ENCODE measurements around the gene ZNF333.
"Not testable (repeated sequence)": the region's sequence is repeated elsewhere in the genome, so short reads cannot be mapped to it uniquely, and the experiment has no call there.

The ZNF333 gene

GRCh38 chr19:14700711-14701375, 11.0 kb downstream of the ZNF333 start:
- DNase-seq, result no peak

- no peak for DNase-seq
Observed at GRCh38 chr19:14703833-14704232, 14.0 kb downstream of the ZNF333 start.

GRCh38 chr19:14704450-14704849, 14.6 kb downstream of the ZNF333 start:
- no peak for DNase-seq

GRCh38 chr19:14715841-14716240, 26.0 kb downstream of the ZNF333 start:
- DNase-seq, result no peak

GRCh38 chr19:14718522-14719116, 28.8 kb downstream of the ZNF333 start:
- DNase-seq, result no peak

- DNase-seq, result no peak
Observed at GRCh38 chr19:14719162-14719561, 29.3 kb downstream of the ZNF333 start.

- DNase-seq, result no peak
Observed at GRCh38 chr19:14722127-14722526, 32.3 kb downstream of the ZNF333 start.

- no peak for DNase-seq
Observed at GRCh38 chr19:14728595-14728994, 38.7 kb downstream of the ZNF333 start.

- DNase-seq, result no peak
Observed at GRCh38 chr19:14731200-14731599, 41.4 kb downstream of the ZNF333 start.

- no peak for DNase-seq
Observed at GRCh38 chr19:14732510-14732909, 42.7 kb downstream of the ZNF333 start.

- DNase-seq, result no peak
Observed at GRCh38 chr19:14733574-14733973, 43.7 kb downstream of the ZNF333 start.

GRCh38 chr19:14735915-14736314, 46.1 kb downstream of the ZNF333 start:
- DNase-seq, result no peak

GRCh38 chr19:14746886-14747285, 57.0 kb downstream of the ZNF333 start:
- no peak for DNase-seq

- no peak for DNase-seq
Observed at GRCh38 chr19:14748601-14749000, 58.8 kb downstream of the ZNF333 start.

- peak; percentile 6 for DNase-seq
Observed at GRCh38 chr19:14758816-14759215, 69.0 kb downstream of the ZNF333 start.

- DNase-seq, result no peak
Observed at GRCh38 chr19:14761607-14762006, 71.8 kb downstream of the ZNF333 start.

- DNase-seq, result no peak
Observed at GRCh38 chr19:14762111-14762510, 72.3 kb downstream of the ZNF333 start.

GRCh38 chr19:14763497-14764145, 73.8 kb downstream of the ZNF333 start:
- no peak for DNase-seq

GRCh38 chr19:14764401-14764800, 74.6 kb downstream of the ZNF333 start:
- no peak for DNase-seq

- DNase-seq, result not testable (repeated sequence)
Observed at GRCh38 chr19:14765403-14765802, 75.6 kb downstream of the ZNF333 start.

- DNase-seq, result not testable (repeated sequence)
Observed at GRCh38 chr19:14765841-14766240, 76.0 kb downstream of the ZNF333 start.

GRCh38 chr19:14767466-14767971, 77.7 kb downstream of the ZNF333 start:
- no peak for DNase-seq

- DNase-seq, result no peak
Observed at GRCh38 chr19:14768001-14768400, 78.2 kb downstream of the ZNF333 start.

- DNase-seq, result no peak
Observed at GRCh38 chr19:14769201-14769600, 79.4 kb downstream of the ZNF333 start.
